ENCODE measurements around the gene APBB1IP. TPM values are rescaled to one million over a fixed set of nuclear protein-coding genes. Genes with fewer than 3 reads are reported as not detected.

Gene APBB1IP
- total RNA-seq, result 97.0 and 99.8 TPM in 2 replicates
- 30.2 TPM for total RNA-seq (2013)
- polyA plus RNA-seq, result 60.1 and 69.5 TPM in 2 replicates
- polyA minus RNA-seq, result 25.5 and 48.7 TPM in 2 replicates

GRCh38 chr10:26437637-26438461 lies at the start of gene APBB1IP:
Gene APBB1IP, plus strand, starts transcription at chr10:26438341. Its CDS starts 53,986 bp downstream, at chr10:26492327.
- Histone ChIP-seq H3K4me1 (ENCODE audit: control insufficient read depth in 2 of 2, insufficient read depth in 2 of 2, low read length in 2 of 2) (peaks cover 31 to 44% of the 10 kb centered on the region in 2 donors), H3K9ac (ENCODE audit: low read length) (peak within 1 kb of the TSS; percentile 83), H3K4me3 (ENCODE audit: control extremely low read depth in 1 of 5, extremely low read depth in 1 of 5, insufficient read depth in 1 of 5, low read depth in 2 of 5, low read length in 4 of 5) (peak within 1 kb of the TSS; percentile 73 to 89 (median 86)), H2AFZ (ENCODE audit: insufficient read depth, low read depth, low read length, poor library complexity, severe bottlenecking) (peak within 1 kb of the TSS; percentile 78), H3K27me3 (replicated peaks in 1 of 4; ENCODE audit: control extremely low read depth in 1 of 4, control insufficient read depth in 3 of 4, insufficient read depth in 4 of 4, low read length in 3 of 4) (no peaks in the 10 kb centered on the region), H3K9me3 (ENCODE audit: control extremely low read depth in 1 of 3, control insufficient read depth in 2 of 3, insufficient read depth in 1 of 3, low read length in 2 of 3) (no peaks in the 10 kb centered on the region), H3K4me2 (replicated peaks; ENCODE audit: low read depth, low read length, poor library complexity, severe bottlenecking) (peak within 1 kb of the TSS; percentile 89), H3K36me3 (replicated peaks in 1 of 2; ENCODE audit: control extremely low read depth in 1 of 2, control insufficient read depth in 1 of 2, extremely low read depth in 1 of 2, insufficient read depth in 2 of 2, low read length in 1 of 2) (peaks cover 0 to 5% of the 10 kb centered on the region in 2 experiments), H3K79me2 (ENCODE audit: control insufficient read depth, insufficient read depth, low read length) (peaks cover 87% of the 10 kb centered on the region), H4K20me1 (ENCODE audit: control insufficient read depth, insufficient read depth, low read length, poor library complexity, severe bottlenecking) (no peaks in the 10 kb centered on the region), H3K27ac (ENCODE audit: low read length in 2 of 2) (peak within 1 kb of the TSS; percentile 82 to 83)
- TF ChIP-seq, protein P1, sequence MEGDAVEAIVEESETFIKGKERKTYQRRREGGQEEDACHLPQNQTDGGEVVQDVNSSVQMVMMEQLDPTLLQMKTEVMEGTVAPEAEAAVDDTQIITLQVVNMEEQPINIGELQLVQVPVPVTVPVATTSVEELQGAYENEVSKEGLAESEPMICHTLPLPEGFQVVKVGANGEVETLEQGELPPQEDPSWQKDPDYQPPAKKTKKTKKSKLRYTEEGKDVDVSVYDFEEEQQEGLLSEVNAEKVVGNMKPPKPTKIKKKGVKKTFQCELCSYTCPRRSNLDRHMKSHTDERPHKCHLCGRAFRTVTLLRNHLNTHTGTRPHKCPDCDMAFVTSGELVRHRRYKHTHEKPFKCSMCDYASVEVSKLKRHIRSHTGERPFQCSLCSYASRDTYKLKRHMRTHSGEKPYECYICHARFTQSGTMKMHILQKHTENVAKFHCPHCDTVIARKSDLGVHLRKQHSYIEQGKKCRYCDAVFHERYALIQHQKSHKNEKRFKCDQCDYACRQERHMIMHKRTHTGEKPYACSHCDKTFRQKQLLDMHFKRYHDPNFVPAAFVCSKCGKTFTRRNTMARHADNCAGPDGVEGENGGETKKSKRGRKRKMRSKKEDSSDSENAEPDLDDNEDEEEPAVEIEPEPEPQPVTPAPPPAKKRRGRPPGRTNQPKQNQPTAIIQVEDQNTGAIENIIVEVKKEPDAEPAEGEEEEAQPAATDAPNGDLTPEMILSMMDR (IDR thresholded peaks at IDR 0.05), result no peak
- no peak for TF ChIP-seq EZH2 (IDR thresholded peaks at IDR 0.05; ENCODE audit: borderline replicate concordance, insufficient read depth, low read depth, low read length, poor library complexity, severe bottlenecking)
- WGBS (ENCODE audit: insufficient coverage), result under 1% methylated on average over 18 of the region's 36 CpGs
- no peaks in the 10 kb centered on the region for H3K9me3 Mint-ChIP-seq (ENCODE audit: insufficient read depth)
- intact Hi-C loops (cut with micrococcal nuclease), result loop anchor here (1.0 to 5.0 kb wide), 5 partner anchors 10 to 804 kb away; partner anchors contain the start of genes ACBD5, MASTL and YME1L1
- ATAC-seq (ENCODE audit: low read depth) (peak; percentile 82), DNase-seq (peak; percentile 81)
- H3K4me1 Mint-ChIP-seq, result peaks cover 49% of the 10 kb centered on the region
- POLR2A ChIA-PET, result interaction anchor here (0.8 to 1.7 kb wide), 7 partner anchors 9 to 51 kb away, joined by 3 to 7 read pairs (median 6); no protein-coding TSS in a partner anchor
- H3K4me3 Mint-ChIP-seq, result peak within 1 kb of the TSS; percentile 95
- CTCF ChIA-PET, result interaction anchor here (0.6 to 2.1 kb wide), 4 partner anchors 30 to 103 kb away, joined by 3 to 8 read pairs (median 3); no protein-coding TSS in a partner anchor
- peak within 1 kb of the TSS; percentile 99 for H3K27ac Mint-ChIP-seq
- H3K27me3 Mint-ChIP-seq, result no peaks in the 10 kb centered on the region

- TF ChIP-seq EZH2 (IDR thresholded peaks at IDR 0.05; ENCODE audit: borderline replicate concordance, insufficient read depth, low read depth, low read length, poor library complexity, severe bottlenecking), result no peak
- TF ChIP-seq, protein P1 (IDR thresholded peaks at IDR 0.05), result no peak
- CTCF ChIA-PET, result no interaction called here
Measured at GRCh38 chr10:26389533-26389932, 48.6 kb upstream of the APBB1IP start.

More at GRCh38 chr10:26389533-26389932, 48.6 kb upstream of the APBB1IP start:
- ATAC-seq (ENCODE audit: low read depth), result no peak
- POLR2A ChIA-PET, result no interaction called here
- peaks cover 0 to 18% (median 1%) of the 10 kb centered on the region in 4 experiments for H3K27me3 ChIP-seq (replicated peaks in 1 of 4; ENCODE audit: control extremely low read depth in 1 of 4, control insufficient read depth in 3 of 4, insufficient read depth in 4 of 4, low read length in 3 of 4)
- intact Hi-C loops (cut with micrococcal nuclease), result no loop called here
- peaks cover 0 to 16% (median 2%) of the 10 kb centered on the region in 3 donors for H3K9me3 ChIP-seq (ENCODE audit: control extremely low read depth in 1 of 3, control insufficient read depth in 2 of 3, insufficient read depth in 1 of 3, low read length in 2 of 3)
- H3K27ac ChIP-seq (ENCODE audit: low read length in 2 of 2), result no peak overlapping the region
- H3K36me3 ChIP-seq (replicated peaks in 1 of 2; ENCODE audit: control extremely low read depth in 1 of 2, control insufficient read depth in 1 of 2, extremely low read depth in 1 of 2, insufficient read depth in 2 of 2, low read length in 1 of 2), result no peaks in the 10 kb centered on the region
- no peaks in the 10 kb centered on the region for H3K79me2 ChIP-seq (ENCODE audit: control insufficient read depth, insufficient read depth, low read length)
- H2AFZ ChIP-seq (ENCODE audit: insufficient read depth, low read depth, low read length, poor library complexity, severe bottlenecking), result no peak overlapping the region
- no peak overlapping the region for H3K4me2 ChIP-seq (replicated peaks; ENCODE audit: low read depth, low read length, poor library complexity, severe bottlenecking)
- peaks cover 10% of the 10 kb centered on the region for H3K27me3 Mint-ChIP-seq
- no CpG with 5 or more reads among the region's 3 CpGs for WGBS (ENCODE audit: insufficient coverage)
- no peak overlapping the region for H3K4me3 Mint-ChIP-seq
- H3K4me1 ChIP-seq (ENCODE audit: control insufficient read depth in 2 of 2, insufficient read depth in 2 of 2, low read length in 2 of 2), result peaks cover 11 to 13% of the 10 kb centered on the region in 2 donors
- H3K4me1 Mint-ChIP-seq, result peaks cover 16% of the 10 kb centered on the region
- H4K20me1 ChIP-seq (ENCODE audit: control insufficient read depth, insufficient read depth, low read length, poor library complexity, severe bottlenecking), result no peaks in the 10 kb centered on the region
- H3K27ac Mint-ChIP-seq, result no peak overlapping the region
- H3K9ac ChIP-seq (ENCODE audit: low read length), result no peak overlapping the region
- no peak for DNase-seq
- peaks cover 3% of the 10 kb centered on the region for H3K9me3 Mint-ChIP-seq (ENCODE audit: insufficient read depth)
- H3K4me3 ChIP-seq (ENCODE audit: control extremely low read depth in 1 of 5, extremely low read depth in 1 of 5, insufficient read depth in 1 of 5, low read depth in 2 of 5, low read length in 4 of 5), result no peak overlapping the region

Data from B cell (primary cell).